Activated B cell treated with CpG ODN at 0.5 μM for 24 hours (primary cell): ENCODE data around the gene VWA7. TPM values are rescaled to one million over a fixed set of nuclear protein-coding genes. Genes with fewer than 3 reads are reported as not detected.
A peak's percentile ranks its signal among the peaks of the same experiment; 100 is the strongest.

Experiments
- ATAC-seq: fragments of 200-7000 bp; cut with Tn5 transposase; one replicate; pipeline ENCODE4 v1.10.0; 2021; ENCODE audit warnings: low read depth, mild to moderate bottlenecking, moderate library complexity
- CTCF ChIA-PET: fragments of 350-600 bp; sonication (Branson Sonifier 250); formaldehyde crosslinking; loops from one replicate; lab custom pipeline; 2021; ENCODE audit warnings: antibody characterized with exemption; lab: Charles Lee
- POLR2A ChIA-PET: fragments of 350-600 bp; sonication (Branson Sonifier 250); formaldehyde crosslinking; loops from one replicate; lab custom pipeline; 2021; ENCODE audit warnings: antibody characterized with exemption; lab: Charles Lee
- DNase-seq: peaks from one replicate; pipeline ENCODE4 v3.0.0; 2022
- H3K27ac Mint-ChIP-seq: one replicate; pipeline ENCODE4 v1.8.0; 2020; ENCODE audit warnings: mixed read lengths
- H3K27me3 Mint-ChIP-seq: one replicate; pipeline ENCODE4 v1.8.0; 2021; ENCODE audit warnings: mixed read lengths
- H3K36me3 Mint-ChIP-seq: one replicate; pipeline ENCODE4 v1.8.0; 2021; ENCODE audit warnings: low read depth, mixed read lengths
- H3K4me1 Mint-ChIP-seq: one replicate; pipeline ENCODE4 v1.8.0; 2021; ENCODE audit warnings: mixed read lengths
- H3K4me3 Mint-ChIP-seq: one replicate; pipeline ENCODE4 v1.8.0; 2020; ENCODE audit warnings: mild to moderate bottlenecking, mixed read lengths
- H3K9me3 Mint-ChIP-seq: one replicate; pipeline ENCODE4 v1.8.0; 2020; ENCODE audit warnings: mixed read lengths
- intact Hi-C: fragments of 100-400 bp; cut with micrococcal nuclease; formaldehyde crosslinking; loops from one replicate; pipeline ENCODE4 v1.15.1; 2024
- total RNA-seq: library from RNA; stranded (reverse); gene quantifications from 2 replicates; pipeline ENCODE4 v1.2.3, GENCODE V29; 2022
- TF ChIP-seq, protein P1 (sequence below): fragments of 200-600 bp; IDR thresholded peaks from one replicate; pipeline ENCODE4 v1.8.0; 2022; ENCODE audit warnings: antibody characterized with exemption, mild to moderate bottlenecking

VWA7 gene
- total RNA-seq, 1 donor from 2014 or later: 2.9 TPM

DNA sequence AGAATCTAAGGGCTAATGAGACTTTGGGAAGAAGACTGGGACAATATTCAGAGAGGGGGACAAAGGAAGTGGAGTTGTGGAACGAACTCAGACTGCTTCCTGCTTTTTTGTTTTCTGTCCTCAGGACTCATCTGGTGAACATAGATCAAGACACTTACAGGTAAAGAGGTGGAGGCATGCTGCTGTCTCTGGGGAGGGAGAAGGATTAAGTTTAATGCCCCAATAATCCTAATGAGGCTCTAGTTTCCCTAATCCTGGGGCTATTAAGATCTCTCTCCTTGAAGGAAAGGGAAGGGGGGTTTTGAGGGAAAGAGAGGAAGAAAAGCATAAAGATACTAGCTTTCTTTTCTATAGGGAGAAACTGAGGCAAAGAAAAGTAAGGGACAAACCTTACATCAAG is 32.7 kb downstream of the VWA7 start:
- Mint-ChIP-seq H3K27me3 (no peaks in the 10 kb centered on the region), H3K27ac (no peak overlapping the region), H3K4me1 (peaks cover 17% of the 10 kb centered on the region), H3K9me3 (no peaks in the 10 kb centered on the region), H3K36me3 (peaks cover 29% of the 10 kb centered on the region), H3K4me3 (no peak overlapping the region)
- ChIA-PET POLR2A (no interaction called here), CTCF (no interaction called here)
- DNase-seq (no peak), ATAC-seq (no peak)
- TF ChIP-seq, protein P1, sequence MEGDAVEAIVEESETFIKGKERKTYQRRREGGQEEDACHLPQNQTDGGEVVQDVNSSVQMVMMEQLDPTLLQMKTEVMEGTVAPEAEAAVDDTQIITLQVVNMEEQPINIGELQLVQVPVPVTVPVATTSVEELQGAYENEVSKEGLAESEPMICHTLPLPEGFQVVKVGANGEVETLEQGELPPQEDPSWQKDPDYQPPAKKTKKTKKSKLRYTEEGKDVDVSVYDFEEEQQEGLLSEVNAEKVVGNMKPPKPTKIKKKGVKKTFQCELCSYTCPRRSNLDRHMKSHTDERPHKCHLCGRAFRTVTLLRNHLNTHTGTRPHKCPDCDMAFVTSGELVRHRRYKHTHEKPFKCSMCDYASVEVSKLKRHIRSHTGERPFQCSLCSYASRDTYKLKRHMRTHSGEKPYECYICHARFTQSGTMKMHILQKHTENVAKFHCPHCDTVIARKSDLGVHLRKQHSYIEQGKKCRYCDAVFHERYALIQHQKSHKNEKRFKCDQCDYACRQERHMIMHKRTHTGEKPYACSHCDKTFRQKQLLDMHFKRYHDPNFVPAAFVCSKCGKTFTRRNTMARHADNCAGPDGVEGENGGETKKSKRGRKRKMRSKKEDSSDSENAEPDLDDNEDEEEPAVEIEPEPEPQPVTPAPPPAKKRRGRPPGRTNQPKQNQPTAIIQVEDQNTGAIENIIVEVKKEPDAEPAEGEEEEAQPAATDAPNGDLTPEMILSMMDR: no peak
- intact Hi-C loops: no loop called here

DNA sequence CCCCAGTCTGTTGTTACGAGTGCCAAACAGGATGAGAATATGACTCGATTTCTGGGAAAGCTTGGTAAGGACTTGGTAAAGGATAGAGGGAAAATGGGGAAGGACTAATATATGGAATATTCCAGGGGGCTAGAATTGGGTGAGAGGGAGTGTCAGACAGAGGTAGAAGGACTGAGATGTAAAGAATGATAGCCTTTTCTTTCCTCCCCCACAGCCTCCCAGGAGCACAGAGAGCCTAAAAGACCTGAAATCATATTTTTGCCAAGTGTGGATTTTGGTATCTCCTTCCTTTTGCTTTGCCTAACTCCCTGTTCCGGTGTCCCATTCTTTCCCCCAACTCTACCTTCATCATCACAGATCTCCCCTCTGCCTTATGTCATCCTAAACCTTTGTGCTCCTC is 34.2 kb downstream of the VWA7 start:
- ATAC-seq: no peak
- no peak for DNase-seq
- Mint-ChIP-seq H3K9me3 (no peaks in the 10 kb centered on the region), H3K4me1 (peaks cover 32% of the 10 kb centered on the region), H3K27ac (no peak overlapping the region), H3K36me3 (peaks cover 23% of the 10 kb centered on the region), H3K27me3 (no peaks in the 10 kb centered on the region), H3K4me3 (no peak overlapping the region)
- POLR2A ChIA-PET: no interaction called here
- intact Hi-C loops: no loop called here
- CTCF ChIA-PET: no interaction called here
- TF ChIP-seq, protein P1: no peak

DNA sequence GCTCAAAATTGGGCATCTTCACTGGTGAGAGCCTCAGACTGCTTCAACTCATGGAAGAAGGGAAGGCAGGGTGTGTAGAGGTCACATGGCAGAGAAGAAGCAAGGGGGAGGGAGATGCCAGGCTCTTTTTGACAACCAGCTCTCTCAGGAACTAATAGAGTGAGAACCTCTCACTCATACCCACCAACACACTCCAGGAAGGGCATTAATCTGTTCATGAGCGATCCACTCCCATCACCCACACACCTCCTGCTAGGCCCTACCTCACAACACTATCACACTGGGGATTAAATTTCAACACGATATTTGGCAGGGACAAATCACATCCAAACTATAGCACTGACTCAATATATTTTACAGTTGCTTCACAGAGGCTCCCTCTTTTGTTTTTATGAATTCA is 35.3 kb downstream of the VWA7 start:
- ATAC-seq (no peak), DNase-seq (no peak)
- H3K4me3 Mint-ChIP-seq: peak overlapping the region; percentile 28
- H3K27ac Mint-ChIP-seq: peak overlapping the region; percentile 10
- H3K36me3 Mint-ChIP-seq: peaks cover 17% of the 10 kb centered on the region
- ChIA-PET CTCF (interaction anchor here (0.9 to 2.9 kb wide), 2 partner anchors 12 to 28 kb away, joined by 3 to 14 read pairs; no protein-coding TSS in a partner anchor), POLR2A (interaction anchor here (0.6 to 7.5 kb wide), 3 partner anchors 14 to 76 kb away, joined by 8 to 131 read pairs (median 103); partner anchors contain the start of genes DDAH2 and VARS1)
- no peaks in the 10 kb centered on the region for H3K27me3 Mint-ChIP-seq
- intact Hi-C loops: no loop called here
- peaks cover 43% of the 10 kb centered on the region for H3K4me1 Mint-ChIP-seq
- H3K9me3 Mint-ChIP-seq: no peaks in the 10 kb centered on the region
- TF ChIP-seq, protein P1: no peak

DNA sequence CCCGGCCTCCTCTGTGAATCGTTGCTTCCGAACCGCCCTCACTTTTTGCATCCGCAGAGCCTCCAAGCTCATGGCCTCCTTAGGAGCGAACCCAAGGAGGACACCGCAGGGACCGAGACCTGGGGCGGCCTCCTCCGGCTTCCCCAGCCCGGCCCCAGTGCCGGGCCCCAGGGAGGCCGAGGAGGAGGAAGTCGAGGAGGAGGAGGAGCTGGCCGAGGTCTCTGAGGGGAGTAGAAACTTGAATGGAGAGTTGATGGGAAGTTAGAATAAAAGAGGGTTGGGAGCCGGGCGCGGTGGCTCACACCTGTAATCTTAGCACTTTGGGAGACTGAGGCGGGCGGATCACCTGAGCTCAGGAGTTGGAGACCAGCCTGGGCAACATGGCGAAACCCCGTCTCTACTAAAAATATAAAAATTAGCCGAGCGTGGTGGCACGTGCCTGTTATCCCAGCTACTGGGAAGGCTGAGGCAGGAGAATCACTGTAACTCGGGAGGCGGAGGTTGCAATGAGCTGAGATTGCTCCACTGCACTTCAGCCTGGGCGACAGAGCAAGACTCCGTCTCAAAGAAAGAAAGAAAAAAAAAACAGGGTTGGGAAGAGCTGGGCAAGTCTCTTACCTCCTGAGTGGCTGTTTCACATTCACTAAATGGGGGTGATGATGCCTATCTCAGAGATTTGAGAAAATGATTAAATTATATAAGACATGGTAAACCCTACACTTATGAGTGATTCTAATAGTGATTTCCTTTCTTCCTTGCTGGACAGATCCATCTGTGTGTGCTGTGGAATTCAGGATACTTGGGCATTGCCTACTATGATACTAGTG is 36.5 kb downstream of the VWA7 start:
- Mint-ChIP-seq H3K4me1 (peaks cover 49% of the 10 kb centered on the region), H3K27me3 (no peaks in the 10 kb centered on the region), H3K27ac (peak overlapping the region; percentile 94), H3K9me3 (no peaks in the 10 kb centered on the region), H3K4me3 (peak overlapping the region; percentile 93), H3K36me3 (peaks cover 24% of the 10 kb centered on the region)
- ChIA-PET CTCF (interaction anchor here (0.9 to 2.9 kb wide), 7 partner anchors 11 to 189 kb away, joined by 3 to 14 read pairs (median 4); no protein-coding TSS in a partner anchor), POLR2A (interaction anchor here (0.6 to 7.5 kb wide), 17 partner anchors 13 to 218 kb away, joined by 3 to 131 read pairs (median 5); partner anchors contain the start of genes BAG6, C6orf47, DDAH2 and HSPA1A)
- intact Hi-C loops: loop anchor here (1.0 kb wide), 1 partner anchor 49 kb away; no protein-coding TSS in a partner anchor
- no peak for DNase-seq
- ATAC-seq: peak; percentile 4
- TF ChIP-seq, protein P1: no peak
